Neuronal stem cell (in vitro differentiated cells): ENCODE results near the gene SUPT4H1.

Experiments
- DNase-seq: peaks from one replicate; pipeline ENCODE4 v3.0.0-alpha.2; 2013; ENCODE audit warnings: low spot score
- H2AFZ ChIP-seq: one replicate; pipeline ENCODE4 v1.6.1; 2013; ENCODE audit warnings: mild to moderate bottlenecking, low read length, inconsistent platforms
- H2AK5ac ChIP-seq: 2 replicates; pipeline ENCODE4 v1.6.1; 2013; ENCODE audit warnings: low read depth, mild to moderate bottlenecking, inconsistent platforms, low read length, moderate library complexity, mixed read lengths
- H2BK120ac ChIP-seq: 2 replicates; pipeline ENCODE4 v1.6.1; 2013; ENCODE audit warnings: low read depth, mild to moderate bottlenecking, inconsistent platforms, low read length, moderate library complexity, mixed read lengths
- H2BK12ac ChIP-seq: one replicate; pipeline ENCODE4 v1.6.1; 2013; ENCODE audit warnings: low read length, inconsistent platforms
- H2BK15ac ChIP-seq: 2 replicates; pipeline ENCODE4 v1.6.1; 2013; ENCODE audit warnings: mild to moderate bottlenecking, low read length, inconsistent platforms, mixed read lengths
- H2BK5ac ChIP-seq: one replicate; pipeline ENCODE4 v1.6.1; 2013; ENCODE audit warnings: inconsistent platforms, mild to moderate bottlenecking, low read length, moderate library complexity
- H3K14ac ChIP-seq: one replicate; pipeline ENCODE4 v1.6.1; 2013; ENCODE audit warnings: low read length, inconsistent platforms
- H3K18ac ChIP-seq: 2 replicates; pipeline ENCODE4 v1.6.1; 2013; ENCODE audit warnings: low read length, inconsistent platforms
- H3K23ac ChIP-seq: 2 replicates; pipeline ENCODE4 v1.6.1; 2013; ENCODE audit warnings: low read depth, mild to moderate bottlenecking, mixed read lengths, low read length, inconsistent platforms; ENCODE audit not compliant: poor library complexity
- H3K27ac ChIP-seq: replicated peaks from 3 replicates; pipeline ENCODE4 v1.5.1; 2013; ENCODE audit warnings: low read length, inconsistent platforms
- H3K27me3 ChIP-seq, 3 experiments: 2 replicates each; pipeline ENCODE4 v1.6.1; 2013; ENCODE audit warnings: low read length in 3 of 3, mild to moderate bottlenecking in 2 of 3, inconsistent platforms in 1 of 3, low read depth in 1 of 3, mixed read lengths in 1 of 3, moderate library complexity in 1 of 3; ENCODE audit not compliant: control insufficient read depth in 3 of 3, insufficient read depth in 3 of 3
- H3K36me3 ChIP-seq, 2 donors: replicated peaks in 1 of 2; 2 replicates each; pipeline ENCODE4 v1.6.1; 2013; ENCODE audit warnings: low read length in 2 of 2; ENCODE audit not compliant: control insufficient read depth in 2 of 2, insufficient read depth in 2 of 2
- H3K4ac ChIP-seq: 2 replicates; pipeline ENCODE4 v1.6.1; 2013; ENCODE audit warnings: inconsistent platforms, mild to moderate bottlenecking, low read length, moderate library complexity
- H3K4me1 ChIP-seq, 2 donors: 1 replicate in 1 of 2; 2 replicates in 1 of 2; pipeline ENCODE4 v1.6.1; 2013; ENCODE audit warnings: low read length in 2 of 2, low read depth in 1 of 2; ENCODE audit not compliant: control insufficient read depth in 2 of 2, insufficient read depth in 1 of 2
- H3K4me2 ChIP-seq: one replicate; pipeline ENCODE4 v1.6.1; 2013; ENCODE audit warnings: mild to moderate bottlenecking, low read length, inconsistent platforms; ENCODE audit not compliant: insufficient read depth, poor library complexity, severe bottlenecking
- H3K4me3 ChIP-seq, 2 donors: 2 replicates each; pipeline ENCODE4 v1.5.1; 2013; ENCODE audit warnings: low read length in 2 of 2, mild to moderate bottlenecking in 2 of 2, inconsistent platforms in 1 of 2, moderate library complexity in 1 of 2
- H3K79me1 ChIP-seq: one replicate; pipeline ENCODE4 v1.6.1; 2013; ENCODE audit warnings: low read depth, mild to moderate bottlenecking, inconsistent platforms, low read length, moderate library complexity
- H3K9ac ChIP-seq: one replicate; pipeline ENCODE4 v1.6.1; 2013; ENCODE audit warnings: mild to moderate bottlenecking, low read depth, low read length, inconsistent platforms; ENCODE audit not compliant: poor library complexity
- H3K9me3 ChIP-seq, 2 donors: replicated peaks in 1 of 2; 2 replicates each; pipeline versions ENCODE3 to v1.6.1; 2013; ENCODE audit warnings: low read length in 2 of 2, mild to moderate bottlenecking in 2 of 2, inconsistent platforms in 1 of 2, low read depth in 1 of 2, mixed read lengths in 1 of 2, moderate library complexity in 1 of 2; ENCODE audit not compliant: control insufficient read depth in 2 of 2, insufficient read depth in 1 of 2
- H4K8ac ChIP-seq: one replicate; pipeline ENCODE4 v1.6.1; 2013; ENCODE audit warnings: low read depth, mild to moderate bottlenecking, inconsistent platforms, low read length, moderate library complexity
- H4K91ac ChIP-seq: one replicate; pipeline ENCODE4 v1.6.1; 2013; ENCODE audit warnings: low read length, low read depth, mild to moderate bottlenecking, inconsistent platforms; ENCODE audit not compliant: poor library complexity
- WGBS, 2 donors: extraction: QIAGEN DNeasy Blood & Tissue Kit; methylation state at CpG; one replicate each; pipeline ENCODE4 v1.1.7; 2013; ENCODE audit warnings: missing lambda C conversion rate in 2 of 2, mixed read lengths in 1 of 2; ENCODE audit not compliant: insufficient read length in 2 of 2, insufficient replicate concordance in 1 of 2; ENCODE audit errors: extremely low coverage in 2 of 2; 5-methylcytosine and 5-hydroxymethylcytosine counted together

SUPT4H1 gene

DNA sequence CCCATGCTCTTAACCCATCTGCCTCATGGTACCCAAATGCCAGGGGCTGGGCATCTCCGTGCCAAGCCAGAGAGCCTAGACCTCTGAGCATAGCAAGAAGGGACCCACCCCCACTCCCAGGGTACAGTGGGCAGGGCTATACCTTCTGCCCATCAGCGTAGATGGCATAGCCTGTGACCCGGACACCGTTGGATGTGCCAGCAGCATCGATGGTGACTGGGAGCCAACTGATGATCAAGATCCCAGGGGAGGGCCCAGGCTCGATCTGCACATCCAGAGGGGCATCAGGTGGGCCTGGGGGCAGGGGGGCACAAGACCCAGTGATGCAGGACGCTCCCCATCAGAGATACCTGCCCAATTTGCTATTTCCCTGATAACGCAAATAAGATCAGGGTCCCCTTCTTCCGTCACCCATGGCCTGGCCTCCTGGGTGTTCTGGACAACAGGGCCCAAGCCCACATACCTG is 40.5 kb downstream of the SUPT4H1 start:
- Histone ChIP-seq H3K27ac (no peak overlapping the region), H2BK5ac (no peak overlapping the region), H3K4me2 (no peak overlapping the region), H2BK12ac (no peak overlapping the region), H3K79me1 (peaks cover 3% of the 10 kb centered on the region), H3K36me3 (peaks cover 0 to 8% of the 10 kb centered on the region in 2 donors), H3K9me3 (no peaks in the 10 kb centered on the region), H3K14ac (peak overlapping the region; percentile 6), H2AK5ac (no peak overlapping the region), H3K4me3 (no peak overlapping the region), H3K27me3 (peaks cover 0 to 23% (median 0%) of the 10 kb centered on the region in 3 experiments), H3K23ac (peak overlapping the region; percentile 73), H3K18ac (no peak overlapping the region), H2AFZ (no peak overlapping the region), H4K8ac (no peak overlapping the region), H3K9ac (no peak overlapping the region), H2BK120ac (no peak overlapping the region), H2BK15ac (no peak overlapping the region), H3K4me1 (peaks cover 0 to 6% of the 10 kb centered on the region in 2 donors), H3K4ac (no peak overlapping the region), H4K91ac (no peak overlapping the region)
- DNase-seq = no peak
- WGBS, 2 donors = no CpG with 5 or more reads among the region's 9 CpGs

DNA sequence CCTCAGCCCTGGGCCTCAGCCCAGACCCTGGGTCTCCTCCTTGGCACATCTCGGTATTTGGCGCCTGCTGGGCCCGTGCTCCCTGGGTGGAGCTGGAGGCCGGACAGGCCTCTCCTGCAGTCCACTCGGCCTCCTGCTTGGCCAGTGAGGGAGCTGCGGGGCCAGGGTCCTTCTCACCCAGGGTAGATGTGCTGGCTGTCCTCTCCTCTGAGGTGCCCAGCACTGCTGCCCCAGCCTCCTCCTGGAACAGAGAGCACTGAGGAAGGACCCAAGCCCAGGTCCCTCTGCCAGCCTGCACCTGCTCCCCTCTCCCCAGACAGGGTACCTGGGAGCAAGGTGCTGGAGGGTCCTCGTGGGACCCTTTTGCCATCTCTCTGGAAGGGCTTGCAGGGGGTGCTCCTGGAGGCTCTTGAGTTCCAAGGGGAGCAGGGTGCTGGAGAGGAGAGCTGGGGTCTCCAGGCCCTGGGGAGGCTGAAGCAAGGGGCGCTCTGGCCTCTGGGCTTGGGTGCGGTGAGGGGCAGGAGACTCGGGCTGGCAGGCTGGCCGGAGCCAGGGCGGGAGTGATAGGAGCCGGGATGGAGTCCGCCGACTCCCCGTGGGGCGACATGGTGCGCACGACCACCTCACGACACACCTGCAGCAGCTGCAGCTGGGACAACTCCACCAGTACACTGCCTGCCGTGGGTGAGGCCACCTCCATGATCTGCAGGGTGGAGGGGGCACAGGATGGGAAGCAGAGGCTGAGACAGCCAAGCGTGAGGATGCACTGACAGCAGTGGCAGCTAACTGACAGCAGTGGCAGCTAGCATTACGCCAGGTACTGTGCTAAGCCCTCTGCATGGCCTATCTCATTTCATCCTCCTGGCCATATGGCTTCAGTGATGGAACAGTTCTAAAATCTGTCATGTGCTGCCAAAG is 41.2 kb downstream of the SUPT4H1 start:
- Histone ChIP-seq H3K9me3 (no peaks in the 10 kb centered on the region), H4K91ac (no peak overlapping the region), H3K27ac (no peak overlapping the region), H2AK5ac (no peak overlapping the region), H3K4me1 (peaks cover 0 to 6% of the 10 kb centered on the region in 2 donors), H2AFZ (no peak overlapping the region), H3K4ac (no peak overlapping the region), H3K4me2 (no peak overlapping the region), H3K27me3 (peaks cover 0 to 23% (median 0%) of the 10 kb centered on the region in 3 experiments), H2BK15ac (no peak overlapping the region), H3K9ac (peak overlapping the region; percentile 70), H2BK120ac (no peak overlapping the region), H3K18ac (no peak overlapping the region), H3K79me1 (peaks cover 3% of the 10 kb centered on the region), H3K23ac (peak overlapping the region; percentile 80), H3K36me3 (peaks cover 0 to 6% of the 10 kb centered on the region in 2 donors), H3K14ac (peak overlapping the region; percentile 6), H4K8ac (no peak overlapping the region), H2BK12ac (no peak overlapping the region), H3K4me3 (peak overlapping the region in 1 of 2 donors; percentile 8), H2BK5ac (no peak overlapping the region)
- no CpG with 5 or more reads among the region's 23 CpGs for WGBS, 2 donors
- DNase-seq = no peak

DNA sequence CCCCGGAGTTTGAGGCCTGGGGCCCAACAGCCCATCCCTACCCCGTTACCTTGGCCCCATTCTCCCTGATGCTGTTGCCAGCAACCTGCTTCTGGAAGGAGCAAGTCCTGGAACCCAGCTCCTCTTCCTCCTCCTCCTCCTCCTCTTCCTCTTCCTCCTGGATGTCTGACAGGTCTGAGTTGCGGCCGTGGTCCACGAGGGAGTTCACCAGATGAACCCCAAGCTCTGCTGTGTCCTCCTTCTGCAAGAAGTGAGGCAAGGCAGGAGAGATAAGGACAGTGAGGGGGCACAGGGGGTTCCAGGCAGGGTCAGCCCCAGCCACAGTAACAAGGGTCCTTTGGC is 42.1 kb downstream of the SUPT4H1 start:
- Histone ChIP-seq H4K91ac (no peak overlapping the region), H4K8ac (no peak overlapping the region), H3K9ac (no peak overlapping the region), H2BK120ac (no peak overlapping the region), H2AK5ac (peak overlapping the region; percentile 26), H3K23ac (no peak overlapping the region), H3K4me3 (no peak overlapping the region), H3K27me3 (peaks cover 0 to 23% (median 0%) of the 10 kb centered on the region in 3 experiments), H3K4ac (no peak overlapping the region), H3K36me3 (peaks cover 0 to 4% of the 10 kb centered on the region in 2 donors), H2AFZ (no peak overlapping the region), H3K4me1 (peaks cover 0 to 6% of the 10 kb centered on the region in 2 donors), H2BK15ac (no peak overlapping the region), H2BK12ac (peak overlapping the region; percentile 41), H2BK5ac (peak overlapping the region; percentile 75), H3K9me3 (no peaks in the 10 kb centered on the region), H3K14ac (no peak overlapping the region), H3K4me2 (no peak overlapping the region), H3K18ac (peak overlapping the region; percentile 19), H3K27ac (no peak overlapping the region), H3K79me1 (peaks cover 3% of the 10 kb centered on the region)
- WGBS, 2 donors = no CpG with 5 or more reads among the region's 5 CpGs
- no peak for DNase-seq
